ENCODE measurements around the gene TCF19.

The TCF19 gene

GRCh38 chr6:31128093-31128676 is 30.2 kb upstream of the TCF19 start:
- peak; percentile 61 for DNase-seq

DNA sequence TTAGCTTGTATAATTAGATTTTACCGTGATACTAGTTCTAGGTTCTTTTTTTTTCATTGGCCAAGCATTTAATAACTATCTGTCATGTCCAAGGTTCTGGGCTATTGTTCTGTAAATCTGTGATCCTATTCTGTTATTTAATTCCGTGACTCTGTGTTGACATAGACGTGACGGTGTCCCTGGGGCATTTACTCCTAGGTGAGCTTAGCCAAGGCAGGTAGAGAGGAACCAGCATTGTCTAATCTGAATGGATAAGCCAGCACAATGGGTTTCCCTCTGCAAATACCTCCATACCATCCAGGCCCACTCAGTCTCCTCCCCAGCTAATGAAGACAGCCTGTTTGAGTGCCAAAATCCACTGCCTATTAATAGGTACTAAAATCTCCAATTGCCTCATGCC is 29.3 kb upstream of the TCF19 start:
- DNase-seq, result no peak

DNA sequence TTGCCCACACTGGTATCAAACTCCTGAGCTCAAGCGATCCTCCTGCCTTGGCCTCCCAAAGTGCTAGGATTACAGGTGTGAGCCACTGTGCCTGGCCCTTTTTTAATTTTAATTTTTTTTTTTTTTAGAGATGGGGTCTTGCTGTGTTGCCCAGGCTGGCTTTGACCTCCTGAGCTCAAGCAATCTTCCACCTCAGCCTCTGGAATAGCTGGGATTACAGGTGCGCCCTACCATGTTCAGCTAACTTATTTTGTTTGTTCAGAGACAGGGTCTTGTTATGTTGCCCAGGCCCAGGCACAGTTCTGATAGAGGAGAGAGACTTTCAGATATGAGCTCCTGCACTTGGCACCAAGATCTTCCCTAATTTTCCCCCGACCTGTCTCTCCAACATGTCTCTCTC is 27.6 kb upstream of the TCF19 start:
- no peak for DNase-seq

GRCh38 chr6:31131595-31131994 is 26.8 kb upstream of the TCF19 start:
- no peak for DNase-seq

- DNase-seq, result no peak
Observed at GRCh38 chr6:31132806-31133205, 25.6 kb upstream of the TCF19 start.

GRCh38 chr6:31135710-31136109 is 22.7 kb upstream of the TCF19 start:
- no peak for DNase-seq

GRCh38 chr6:31138982-31139381 is 19.4 kb upstream of the TCF19 start, which contains the start of gene PSORS1C2:
PSORS1C2 (minus strand) TSS chr6:31139066; CDS start chr6:31139026, 40 bp downstream.
- no peak for DNase-seq

- DNase-seq, result no peak
Observed at GRCh38 chr6:31139599-31139998, 18.8 kb upstream of the TCF19 start.

GRCh38 chr6:31140643-31141042 is 17.7 kb upstream of the TCF19 start:
- no peak for DNase-seq

- no peak for DNase-seq
Observed at GRCh38 chr6:31142361-31142761, 16.0 kb upstream of the TCF19 start.

GRCh38 chr6:31143148-31143547 is 15.2 kb upstream of the TCF19 start:
- DNase-seq, result no peak

DNA sequence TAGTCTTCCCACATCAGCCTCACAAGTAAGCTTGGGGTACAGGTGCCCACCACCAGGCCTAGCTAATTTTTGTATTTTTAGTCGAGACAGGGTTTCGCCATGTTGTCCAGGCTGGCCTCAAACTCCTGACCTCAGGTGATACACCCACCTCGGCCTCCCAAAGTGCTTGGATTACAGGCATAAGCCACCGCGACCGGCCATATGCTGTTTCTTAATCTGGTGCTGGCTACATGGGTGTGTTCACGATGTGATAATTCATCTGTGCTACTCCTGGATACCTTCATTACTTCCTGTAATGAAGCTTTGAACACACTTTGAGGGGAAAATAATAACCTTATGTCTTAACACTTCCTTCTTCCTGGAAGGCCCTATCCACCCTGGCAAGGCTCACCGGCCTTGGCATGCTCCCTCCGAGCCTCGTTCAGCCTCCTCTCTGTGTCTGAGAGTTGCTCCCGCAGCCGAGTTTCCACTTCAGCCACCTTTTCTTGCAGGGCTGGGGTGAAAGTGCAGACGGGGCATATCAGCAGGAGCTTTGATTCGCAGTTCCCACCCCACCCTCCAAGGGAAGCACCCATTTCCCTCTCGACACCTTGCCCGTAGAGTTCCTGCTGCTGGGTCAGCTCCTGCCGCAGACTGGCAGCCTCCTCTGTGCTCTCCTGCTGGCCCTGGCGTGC is 14.0 kb upstream of the TCF19 start:
- no peak for DNase-seq

DNA sequence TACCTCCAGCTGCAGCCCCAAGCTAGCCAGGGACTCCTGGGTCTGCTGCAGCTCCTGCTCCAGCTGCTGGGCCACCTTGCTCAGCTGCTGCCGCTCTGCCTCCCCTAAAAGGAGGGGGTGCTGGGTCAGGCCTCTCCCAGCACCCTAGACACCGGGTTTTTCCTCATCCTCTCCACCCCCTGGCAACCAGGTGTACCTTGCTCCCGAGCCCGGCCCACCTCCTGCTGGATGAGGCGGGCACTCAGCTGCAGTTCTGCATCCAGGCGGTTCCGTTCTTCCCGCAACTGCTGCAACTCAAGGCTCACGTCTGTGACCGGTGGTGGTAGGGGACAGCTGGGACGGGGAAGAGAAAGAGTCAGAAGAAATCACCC is 13.4 kb upstream of the TCF19 start:
- no peak for DNase-seq

DNA sequence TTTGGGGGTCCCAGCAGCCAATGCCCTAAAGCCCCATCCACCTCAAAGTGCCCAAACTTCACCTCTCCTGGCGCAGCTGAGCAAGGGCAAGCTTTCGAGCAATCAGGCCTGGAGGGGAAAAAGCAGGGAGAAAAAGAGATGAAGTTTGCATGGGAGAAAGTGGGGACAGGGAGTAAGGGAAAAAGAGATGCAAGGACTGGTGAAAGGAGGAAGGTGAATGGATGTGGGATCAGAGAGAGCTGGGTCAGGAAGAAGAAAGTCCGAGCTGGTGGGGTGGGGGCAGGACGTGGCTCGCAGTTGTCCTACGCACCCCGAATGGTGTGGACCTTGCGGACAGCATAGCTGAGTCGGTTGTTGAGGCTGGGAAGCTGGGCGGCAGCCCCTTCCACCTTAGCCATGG is 13.0 kb upstream of the TCF19 start:
- DNase-seq, result no peak

GRCh38 chr6:31149827-31150447 is 8.5 kb upstream of the TCF19 start:
- DNase-seq, result no peak

DNA sequence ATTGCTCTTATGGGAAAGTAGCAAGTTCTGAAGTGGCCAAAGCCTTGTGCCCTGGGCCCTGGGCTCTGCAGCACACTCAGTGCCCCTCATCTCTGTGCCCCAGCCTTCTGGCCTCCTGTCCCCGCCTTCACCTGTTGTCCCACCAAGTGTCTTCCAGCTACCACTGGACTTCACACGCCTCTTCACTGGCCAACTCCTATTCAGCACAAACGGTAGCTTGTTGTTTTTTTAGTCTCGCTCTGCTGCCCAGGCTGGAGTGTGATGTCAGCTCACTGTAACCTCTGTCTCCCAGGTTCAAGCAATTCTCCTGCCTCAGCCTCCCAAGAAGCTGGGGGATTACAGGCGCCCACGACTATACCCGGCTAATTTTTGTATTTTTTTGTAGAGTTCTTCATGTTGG is 5.6 kb upstream of the TCF19 start:
- DNase-seq, result no peak

GRCh38 chr6:31154436-31154835 is 4.0 kb upstream of the TCF19 start:
- DNase-seq, result no peak

DNA sequence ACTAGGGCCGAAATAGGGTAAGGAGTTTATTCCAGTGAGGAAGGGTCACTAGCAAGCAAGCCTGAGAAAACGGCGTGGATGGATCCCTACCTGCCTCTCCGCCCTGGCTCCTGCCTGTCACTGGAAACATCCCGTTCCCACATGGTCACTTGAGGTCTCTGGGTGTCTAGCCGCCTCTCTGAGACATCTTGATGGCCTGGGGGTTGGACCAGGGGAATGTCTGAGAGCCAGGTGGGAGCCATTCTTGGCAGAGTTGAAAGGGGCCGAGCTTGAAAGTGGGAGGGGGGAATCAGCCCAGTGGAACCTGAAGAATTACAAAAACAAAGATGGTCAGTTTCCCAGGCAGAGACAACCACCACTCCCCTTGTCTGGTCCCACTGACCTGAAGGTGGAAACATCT is 1.7 kb upstream of the TCF19 start:
- no peak for DNase-seq

DNA sequence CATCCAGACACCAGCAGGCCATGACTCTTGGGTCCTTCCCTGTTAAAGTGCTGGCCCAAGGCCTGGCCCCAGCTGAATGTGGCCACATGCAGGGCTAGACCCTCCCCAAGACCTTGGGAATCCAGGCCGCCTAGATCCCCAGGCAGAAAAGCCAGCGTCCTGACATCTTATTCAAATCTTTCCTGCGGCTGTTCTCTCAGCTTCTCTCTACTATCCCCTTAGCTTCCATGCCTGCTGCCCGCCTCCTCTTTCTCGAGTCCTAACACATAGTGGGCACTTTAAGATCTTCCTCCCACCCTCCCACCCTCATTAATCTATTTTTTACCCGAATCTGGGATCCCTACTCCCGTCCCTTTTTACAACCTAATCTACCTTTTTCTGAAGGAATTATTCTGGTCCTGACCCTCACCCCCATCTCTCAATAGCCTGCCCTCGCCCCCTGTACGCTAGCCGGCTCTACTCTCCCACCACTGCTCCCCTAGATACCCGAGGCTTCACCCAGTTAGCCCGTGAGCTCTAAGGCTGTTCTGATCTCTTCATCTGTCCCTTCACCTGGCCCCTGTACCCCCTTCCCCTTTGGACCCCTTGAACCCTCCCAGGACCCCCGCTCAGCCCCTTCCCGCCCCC is 763 bp upstream of the TCF19 start, which contains the start of gene CCHCR1:
CCHCR1 (minus strand) TSS at position 290 of the 627 bp plus-strand sequence; CDS start at position 88, 202 bp downstream.
- DNase-seq, result no peak

DNA sequence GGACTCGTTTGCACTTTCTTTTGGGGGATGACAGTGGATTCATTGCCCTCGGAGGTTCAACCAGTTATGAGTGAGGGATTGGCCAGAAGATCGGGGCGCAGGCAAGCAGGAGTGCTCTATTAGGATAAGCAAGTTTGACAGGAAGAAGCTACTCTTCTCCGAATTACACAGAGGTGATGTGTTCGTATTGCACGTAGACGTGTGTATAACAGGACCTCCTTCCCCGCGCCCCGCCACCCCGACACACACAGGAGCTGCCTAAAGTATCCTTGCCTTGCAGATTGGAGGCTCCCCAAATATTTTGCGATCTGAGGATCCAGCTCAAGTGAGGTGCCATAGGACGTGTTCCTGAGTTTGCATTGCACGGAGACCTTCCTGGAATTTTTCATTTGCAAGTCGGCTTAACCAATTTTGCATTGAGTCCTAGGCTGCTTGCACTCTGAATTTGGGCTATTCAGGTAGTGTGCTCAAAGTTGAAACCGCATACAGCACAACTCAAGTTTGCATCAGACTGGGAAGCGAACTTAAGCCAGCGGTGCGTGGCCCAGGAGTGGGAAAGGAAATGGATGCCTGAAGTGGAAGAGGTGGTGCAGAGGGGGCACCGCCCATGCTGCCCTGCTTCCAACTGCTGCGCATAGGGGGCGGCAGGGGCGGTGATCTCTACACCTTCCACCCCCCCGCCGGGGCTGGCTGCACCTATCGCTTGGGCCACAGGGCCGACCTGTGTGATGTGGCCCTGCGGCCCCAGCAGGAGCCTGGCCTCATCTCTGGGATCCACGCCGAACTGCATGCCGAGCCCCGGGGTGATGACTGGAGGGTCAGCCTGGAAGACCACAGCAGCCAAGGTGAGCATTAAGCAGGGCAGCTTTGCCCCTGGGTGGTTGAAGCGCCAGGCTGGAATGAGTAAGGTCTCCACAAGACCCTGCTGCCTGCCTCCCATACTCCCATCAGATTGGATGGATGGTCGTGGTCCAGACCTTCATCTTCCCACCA is 770 bp downstream of the TCF19 start:
- no peak for DNase-seq

- no peak for DNase-seq
Observed at GRCh38 chr6:31161216-31162126, 3.1 kb downstream of the TCF19 start.

Data from CD4-positive, alpha-beta T cell treated with Interleukin-15 for 1 hour (primary cell).